ENCODE results near the gene NCKAP5. TPM values are rescaled to one million over a fixed set of nuclear protein-coding genes. Genes with fewer than 3 reads are reported as not detected.
"Not testable (repeated sequence)": the region's sequence is repeated elsewhere in the genome, so short reads cannot be mapped to it uniquely, and the experiment has no call there.

NCKAP5 gene
- total RNA-seq, 1 donor from 2014 or later, result not detected

DNA sequence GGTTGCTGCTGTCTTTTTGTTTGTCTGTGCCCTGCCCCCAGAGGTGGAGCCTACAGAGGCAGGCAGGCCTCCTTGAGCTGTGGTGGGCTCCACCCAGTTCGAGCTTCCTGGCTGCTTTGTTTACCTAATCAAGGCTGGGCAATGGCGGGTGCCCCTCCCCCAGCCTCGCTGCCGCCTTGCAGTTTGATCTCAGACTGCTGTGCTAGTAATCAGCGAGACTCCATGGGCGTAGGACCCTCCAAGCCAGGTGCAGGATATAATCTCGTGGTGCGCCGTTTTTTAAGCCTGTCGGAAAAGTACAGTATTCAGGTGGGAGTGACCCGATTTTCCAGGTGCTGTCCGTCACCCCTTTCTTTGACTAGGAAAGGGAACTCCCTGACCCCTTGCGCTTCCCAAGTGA lies 97.8 kb downstream of the NCKAP5 start:
- intact Hi-C loops (cut with micrococcal nuclease), result not testable (repeated sequence)

DNA sequence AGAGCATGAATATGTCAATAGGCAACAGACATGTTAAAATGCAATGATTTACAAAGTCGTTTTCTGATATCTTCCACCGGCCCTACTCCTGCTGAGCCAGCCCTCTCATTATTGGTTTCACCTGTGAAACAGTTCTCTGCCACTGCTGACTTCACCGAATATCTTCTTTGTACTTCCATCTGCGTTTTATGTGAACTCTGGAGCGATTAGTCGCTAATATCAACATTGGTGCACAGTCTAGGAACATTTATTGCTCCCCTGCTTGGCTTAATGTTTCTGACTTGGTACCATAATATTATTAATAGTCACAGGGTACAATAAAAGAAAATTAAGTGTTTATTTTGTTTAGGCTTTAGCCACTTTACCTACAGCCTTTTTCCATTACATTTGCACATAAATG lies 105.5 kb downstream of the NCKAP5 start:
- intact Hi-C loops (cut with micrococcal nuclease), result no loop called here

DNA sequence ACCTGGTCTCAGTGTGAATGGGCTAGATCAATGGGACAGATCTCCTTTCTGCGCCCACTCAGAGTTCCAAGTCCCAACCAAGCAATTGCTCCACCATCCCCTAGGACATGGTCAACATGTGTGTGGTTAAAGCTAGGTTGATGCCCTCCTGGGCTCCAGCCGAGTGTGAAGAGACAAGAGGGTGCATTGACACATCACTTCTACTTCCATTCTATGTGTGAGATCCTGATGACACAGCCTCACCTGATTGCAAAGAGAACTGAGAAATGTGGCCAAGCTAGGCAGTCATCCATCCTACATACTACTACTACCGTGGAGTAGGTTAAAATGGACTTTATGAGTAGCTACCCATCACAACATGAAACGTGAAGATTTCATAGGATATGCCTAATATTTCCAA lies 106.8 kb downstream of the NCKAP5 start:
- intact Hi-C loops (cut with micrococcal nuclease), result no loop called here

DNA sequence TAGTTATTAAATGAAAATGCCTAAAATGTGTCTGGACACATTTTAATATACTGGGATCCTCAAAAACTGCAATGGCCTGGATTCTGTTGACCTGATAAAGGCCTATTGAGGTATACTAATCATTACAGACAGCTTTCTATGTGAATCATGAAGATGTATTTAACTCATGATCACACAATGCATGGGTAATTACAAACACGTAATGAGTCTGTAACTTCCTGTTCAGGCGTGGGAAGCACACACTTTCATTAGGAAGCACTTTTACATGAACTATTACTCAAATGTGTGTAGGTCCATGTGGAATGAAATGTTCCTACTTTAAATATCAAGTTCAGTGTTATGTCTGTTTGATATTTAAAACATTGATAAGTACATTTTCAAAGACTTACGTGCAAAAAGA lies 108.7 kb downstream of the NCKAP5 start:
- intact Hi-C loops (cut with micrococcal nuclease), result no loop called here

DNA sequence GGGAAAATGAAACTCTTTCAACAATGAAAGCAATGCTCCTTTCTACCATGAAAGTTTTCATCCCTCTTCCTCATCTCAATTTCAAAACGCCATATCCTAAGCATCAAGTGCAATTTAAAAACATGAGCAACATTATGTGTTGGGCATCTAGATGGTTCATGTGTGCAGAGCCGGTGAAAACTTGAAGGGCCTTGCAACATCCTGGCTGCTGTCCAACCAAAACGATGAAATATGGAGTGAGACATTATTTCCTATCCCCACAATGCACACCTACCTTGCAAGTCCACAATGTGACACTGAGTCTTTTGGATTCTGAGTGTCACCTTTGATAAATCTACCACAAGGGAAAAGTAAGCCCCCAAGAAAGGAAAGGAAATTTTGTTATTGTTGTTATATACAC lies 110.0 kb downstream of the NCKAP5 start:
- intact Hi-C loops (cut with micrococcal nuclease), result no loop called here

DNA sequence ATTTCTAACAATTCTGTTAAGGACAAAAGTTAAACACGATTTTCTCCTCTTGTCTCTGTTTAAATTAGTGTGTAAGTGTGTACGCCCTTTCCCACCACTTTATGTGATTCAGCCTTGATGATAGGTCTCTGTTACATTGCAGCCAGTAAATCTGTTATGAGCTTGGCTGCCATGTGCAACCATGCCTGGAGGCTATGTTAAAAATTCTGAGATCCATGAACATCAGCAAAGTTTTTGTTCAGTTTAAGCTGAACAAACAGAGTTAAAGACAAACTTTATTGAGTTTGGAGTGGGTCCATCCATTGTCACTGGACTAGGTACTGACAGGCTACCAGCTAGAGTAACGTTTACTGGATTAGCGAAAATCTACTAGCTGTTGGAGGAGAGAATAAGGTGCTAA lies 110.4 kb downstream of the NCKAP5 start:
- intact Hi-C loops (cut with micrococcal nuclease), result no loop called here

DNA sequence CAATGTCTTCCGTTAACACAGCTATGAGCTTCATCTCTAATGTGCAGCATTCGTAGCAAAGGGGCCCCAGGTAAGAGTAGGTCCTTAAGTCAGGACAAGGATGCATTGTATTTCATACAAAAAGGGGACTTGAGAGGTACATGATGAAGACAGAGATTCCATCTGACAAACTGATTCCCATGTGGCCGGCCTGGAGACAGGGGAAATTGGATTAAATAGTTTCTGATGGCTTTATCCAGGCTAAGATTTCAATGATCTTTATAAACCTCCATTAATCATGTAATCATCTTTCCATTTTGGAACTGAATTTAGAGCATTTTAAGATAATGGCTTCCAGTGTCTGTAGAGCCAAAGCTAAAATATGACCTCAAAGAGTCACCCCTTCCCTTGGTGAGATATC lies 111.3 kb downstream of the NCKAP5 start:
- intact Hi-C loops (cut with micrococcal nuclease), result no loop called here

DNA sequence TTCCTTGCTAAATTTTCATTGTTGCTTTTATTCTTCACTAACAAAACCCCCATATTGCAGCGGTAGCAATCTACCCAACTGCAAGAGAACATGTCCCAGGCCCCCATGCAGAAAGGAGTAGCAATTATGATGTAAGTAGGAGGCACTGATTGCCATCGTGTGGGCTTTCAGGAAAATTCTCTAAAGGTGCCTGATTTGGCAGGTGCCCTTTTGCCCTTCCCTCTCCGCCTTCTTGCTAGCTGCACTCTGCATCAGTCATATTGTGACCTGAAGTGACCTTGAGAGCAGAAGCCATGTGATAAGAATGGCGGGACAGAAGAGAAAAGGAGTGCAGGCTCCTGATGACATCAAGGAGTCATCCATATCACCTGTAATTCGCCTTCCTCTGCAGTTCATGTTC lies 112.1 kb downstream of the NCKAP5 start:
- intact Hi-C loops (cut with micrococcal nuclease), result no loop called here

DNA sequence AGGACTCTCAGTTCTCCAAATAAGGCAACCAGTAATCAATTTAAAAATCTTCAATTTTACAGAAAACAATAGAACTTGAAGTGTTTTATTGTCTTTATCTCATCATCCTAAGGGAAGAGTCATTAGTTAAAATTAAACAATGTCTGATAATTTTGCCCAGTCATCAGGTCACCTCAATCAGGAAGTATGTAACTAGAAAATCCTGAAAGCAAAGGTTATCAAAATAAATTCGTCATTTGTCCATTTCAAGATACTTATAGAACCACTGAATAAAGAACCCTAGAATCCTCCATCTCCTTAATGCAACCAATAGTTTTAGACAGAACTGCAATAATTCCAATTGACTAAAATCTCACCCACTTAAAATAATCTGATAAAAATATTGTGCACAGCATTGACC lies 115.2 kb downstream of the NCKAP5 start:
- intact Hi-C loops (cut with micrococcal nuclease), result no loop called here

DNA sequence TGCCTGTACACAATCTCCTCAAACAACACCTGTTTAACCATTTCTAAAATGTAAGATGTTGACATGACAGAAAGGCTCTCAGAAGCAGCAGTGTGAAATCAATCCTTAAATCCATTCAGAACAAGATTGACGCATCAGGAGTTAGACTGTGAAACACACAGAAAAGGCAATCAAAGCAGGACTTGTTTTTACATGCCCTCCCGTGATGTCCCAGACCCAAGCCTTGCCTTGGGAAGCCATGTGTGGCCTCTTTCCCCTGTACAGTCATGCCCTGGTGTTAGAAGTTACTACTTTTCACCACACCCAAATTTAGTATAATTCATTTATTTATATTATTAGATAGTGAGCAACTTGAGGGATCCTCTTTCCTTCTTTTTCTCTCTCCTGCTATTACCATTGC lies 115.7 kb downstream of the NCKAP5 start:
- intact Hi-C loops (cut with micrococcal nuclease), result no loop called here

DNA sequence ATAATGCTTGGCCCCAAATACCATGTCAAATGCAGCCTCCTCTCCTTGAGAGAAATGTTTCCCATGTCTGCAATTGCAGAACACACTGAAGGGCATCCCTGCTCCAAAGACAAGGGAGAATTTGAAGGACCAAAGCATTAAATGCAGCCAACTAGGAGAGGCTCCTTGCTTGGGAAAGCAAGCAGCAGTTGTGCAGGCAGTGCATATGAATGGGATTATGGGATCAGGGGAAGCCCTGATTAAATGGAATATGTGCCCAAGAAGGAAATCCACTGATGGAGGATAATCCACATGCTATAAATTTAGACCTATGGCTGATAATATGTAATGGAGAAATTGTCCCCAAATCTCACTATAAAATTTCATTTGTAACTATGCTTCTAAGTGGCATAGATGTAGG lies 116.1 kb downstream of the NCKAP5 start:
- intact Hi-C loops (cut with micrococcal nuclease), result no loop called here

DNA sequence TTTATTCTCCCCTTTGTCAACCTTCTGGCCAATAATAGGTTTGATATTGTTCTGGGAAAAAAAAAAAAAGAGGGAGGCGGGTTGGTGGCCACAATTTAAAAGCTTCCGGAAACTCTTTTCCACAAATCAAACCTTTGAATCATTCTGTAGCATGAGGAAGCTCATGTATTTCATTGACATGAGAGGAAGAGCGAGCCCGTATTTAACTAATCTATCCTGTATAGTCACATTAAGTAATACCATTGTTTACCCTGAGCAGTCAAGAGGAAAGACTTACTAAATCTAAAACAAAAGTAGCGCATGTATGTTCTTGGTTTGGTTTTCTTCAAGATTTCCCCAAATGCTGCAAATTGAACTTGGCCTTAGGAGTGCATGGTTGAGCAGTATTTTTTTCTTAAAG lies 120.1 kb downstream of the NCKAP5 start:
- intact Hi-C loops (cut with micrococcal nuclease), result no loop called here

DNA sequence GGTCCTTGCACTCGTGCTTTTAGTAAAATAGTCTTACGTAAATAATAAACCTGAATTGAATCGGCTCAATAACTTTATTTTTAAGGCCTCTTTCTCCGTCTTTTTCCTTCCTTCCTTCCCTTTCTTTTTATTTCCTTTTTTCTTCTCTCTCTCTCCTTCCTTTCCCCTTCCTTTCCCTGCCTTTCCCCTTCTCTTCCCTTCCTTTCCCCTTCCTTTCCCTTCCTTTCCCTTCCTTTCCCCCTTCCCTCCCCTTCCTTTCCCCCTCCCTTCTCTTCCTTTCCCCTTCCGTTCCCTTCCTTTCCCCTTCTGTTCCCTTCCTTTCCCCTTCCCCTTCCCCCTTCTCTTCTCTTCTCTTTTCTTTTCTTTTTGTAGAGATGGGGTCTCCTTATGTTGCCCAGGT lies 121.0 kb downstream of the NCKAP5 start:
- intact Hi-C loops (cut with micrococcal nuclease), result no loop called here

DNA sequence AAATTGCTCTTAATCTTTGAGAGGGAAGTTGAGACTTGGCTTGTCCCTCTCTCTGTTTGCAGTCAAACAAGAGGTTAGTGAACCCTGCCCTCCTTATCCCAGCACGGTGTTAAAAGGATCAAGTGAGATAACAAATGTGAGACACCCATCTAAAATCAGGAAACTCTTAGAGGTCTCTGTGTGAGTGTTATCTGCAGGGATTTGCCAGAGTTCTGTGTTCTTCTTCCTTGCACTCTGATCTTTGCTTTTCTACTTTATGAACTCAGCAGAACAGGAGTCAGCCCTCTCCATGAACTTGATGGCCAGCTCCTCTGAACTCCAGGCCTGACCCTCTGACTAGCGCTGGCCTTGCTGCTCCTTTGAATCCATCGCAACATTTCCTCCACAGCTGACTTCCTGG lies 123.8 kb downstream of the NCKAP5 start:
- intact Hi-C loops (cut with micrococcal nuclease), result no loop called here

DNA sequence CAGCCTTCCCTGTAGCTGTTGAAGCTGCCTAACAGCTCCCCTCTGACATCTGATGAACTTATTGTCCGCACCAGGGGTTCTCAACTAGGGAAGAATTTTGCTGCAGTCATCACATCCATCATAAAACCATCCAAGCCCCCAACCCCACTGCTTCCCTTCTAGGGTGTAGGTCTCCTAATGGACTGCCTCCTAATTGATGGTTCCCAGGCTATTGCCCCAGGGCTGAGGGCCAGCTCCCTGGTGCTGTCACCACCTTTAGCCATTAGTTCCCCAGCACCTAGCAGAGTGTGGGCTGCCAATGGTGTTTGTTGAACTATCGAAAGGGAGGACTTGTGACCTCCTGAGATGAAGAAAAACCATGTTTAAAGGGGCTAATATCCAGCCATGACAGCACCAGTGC lies 125.9 kb downstream of the NCKAP5 start:
- intact Hi-C loops (cut with micrococcal nuclease), result no loop called here

DNA sequence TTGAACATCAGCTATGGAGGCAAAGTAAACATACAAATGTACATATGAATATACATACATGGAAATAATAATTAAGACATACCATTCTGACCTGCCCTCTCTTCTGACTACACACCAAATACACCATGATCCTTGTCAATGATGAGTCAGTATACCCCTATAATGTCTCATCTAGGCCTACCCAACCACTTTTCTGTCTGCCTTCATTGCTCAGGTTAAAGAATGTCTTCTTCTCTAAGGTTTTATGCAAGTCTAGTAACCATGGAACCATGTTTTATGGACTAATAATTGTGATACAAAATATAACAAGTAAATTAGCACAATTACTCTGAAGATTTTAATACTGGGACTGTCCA lies 128.7 kb downstream of the NCKAP5 start:
- intact Hi-C loops (cut with micrococcal nuclease), result no loop called here

DNA sequence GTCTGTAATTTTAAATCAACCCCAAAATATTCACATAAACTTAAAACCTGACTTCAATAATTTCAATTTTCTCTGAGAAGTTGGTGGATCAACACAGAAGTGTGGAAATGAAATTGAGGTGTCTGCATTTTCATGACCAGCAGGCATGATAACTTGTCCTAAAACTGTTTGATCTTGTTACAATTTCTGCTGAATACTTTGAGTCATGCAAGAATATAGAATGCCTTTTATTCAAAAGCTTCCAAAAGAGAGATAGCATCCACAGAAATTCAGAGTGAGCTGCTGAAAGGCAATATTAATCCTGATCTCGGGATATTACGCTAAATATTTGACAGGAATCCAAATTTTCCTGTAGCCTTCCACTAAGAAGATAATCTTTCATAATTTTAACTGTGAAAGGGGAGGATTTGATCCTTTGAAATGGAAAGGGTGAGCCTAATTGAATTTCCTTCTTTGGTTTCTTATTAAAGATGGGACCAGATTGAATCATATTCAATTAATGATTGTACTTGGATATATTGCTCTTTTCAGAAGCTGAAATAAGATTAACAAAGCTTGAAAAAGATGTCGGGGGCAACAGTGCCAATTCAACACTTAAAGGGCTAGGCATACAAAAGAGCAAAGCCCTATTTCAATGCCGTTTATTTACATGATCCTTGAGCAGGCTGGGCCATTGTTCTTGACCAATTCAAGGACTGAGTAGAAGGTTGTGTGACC lies 129.3 kb downstream of the NCKAP5 start:
- intact Hi-C loops (cut with micrococcal nuclease), result no loop called here

DNA sequence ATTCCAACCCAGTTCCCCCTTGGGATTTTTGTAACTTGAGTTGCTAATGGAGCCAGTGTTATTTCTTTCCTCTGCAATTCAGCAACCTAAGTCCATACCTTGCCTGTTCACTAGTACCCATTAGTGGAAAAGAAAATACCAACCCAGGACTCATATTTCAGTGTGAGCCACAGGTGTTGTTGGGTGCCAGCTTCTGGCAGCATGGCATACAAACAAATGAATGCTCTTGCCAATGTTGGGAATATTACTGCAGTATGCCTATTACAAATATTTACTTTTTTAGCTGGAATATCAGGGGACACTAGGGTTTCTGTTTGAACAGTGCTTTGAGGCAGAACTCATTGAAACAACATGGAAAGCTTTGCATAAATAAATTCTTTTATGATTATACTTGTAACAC lies 130.2 kb downstream of the NCKAP5 start:
- intact Hi-C loops (cut with micrococcal nuclease), result no loop called here

DNA sequence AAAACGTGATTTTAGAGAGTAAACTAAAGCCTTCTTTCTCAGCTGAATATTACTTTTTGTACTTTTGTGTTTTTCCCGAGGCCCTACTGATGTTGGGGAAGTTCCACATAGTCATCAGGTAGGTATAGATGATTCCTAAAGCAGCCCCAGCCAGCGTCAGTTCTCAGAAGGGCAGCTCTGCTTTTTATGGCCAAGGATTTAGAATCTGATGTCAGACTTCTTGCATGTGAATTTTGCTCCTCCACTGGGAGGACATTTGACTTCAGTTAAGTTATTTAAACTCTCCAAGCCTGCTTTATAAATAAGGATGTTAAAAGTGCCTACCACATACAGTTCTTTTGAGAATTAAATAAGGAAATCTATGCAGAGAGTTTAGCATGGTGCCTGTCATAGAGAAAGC lies 130.8 kb downstream of the NCKAP5 start:
- intact Hi-C loops (cut with micrococcal nuclease), result no loop called here

DNA sequence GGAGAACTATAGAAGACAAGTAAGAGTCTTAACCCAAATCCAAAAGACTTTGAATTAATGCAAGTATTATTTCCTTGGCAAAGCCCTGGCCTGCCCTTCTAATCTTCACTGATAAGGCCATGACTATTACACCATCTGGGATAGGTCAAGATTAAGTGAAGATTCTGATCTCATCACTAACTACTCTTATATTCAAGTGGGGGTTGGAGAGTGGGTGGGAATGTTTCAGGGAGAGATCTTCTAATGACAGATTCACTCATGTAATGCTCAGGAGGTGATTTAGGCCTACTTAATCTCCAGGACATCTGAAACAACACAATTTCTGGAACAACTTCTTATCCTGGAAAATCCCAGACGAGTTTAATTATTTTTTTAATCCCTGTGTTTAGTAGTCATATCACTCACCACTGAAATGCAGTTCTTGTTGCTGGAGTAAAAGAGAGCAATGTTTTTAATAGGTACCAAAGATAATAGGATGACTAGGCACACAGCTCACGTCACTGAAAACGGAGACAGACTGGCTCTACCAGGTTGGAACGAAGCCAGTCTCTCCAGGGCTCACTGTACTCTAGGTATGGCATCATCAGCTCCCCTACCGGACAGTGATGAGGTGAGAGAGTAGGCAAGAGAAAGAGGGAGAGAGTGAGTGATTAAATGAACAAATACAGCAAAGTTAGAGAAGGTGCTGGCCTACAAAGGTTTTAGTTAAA lies 133.1 kb downstream of the NCKAP5 start:
- intact Hi-C loops (cut with micrococcal nuclease), result no loop called here

DNA sequence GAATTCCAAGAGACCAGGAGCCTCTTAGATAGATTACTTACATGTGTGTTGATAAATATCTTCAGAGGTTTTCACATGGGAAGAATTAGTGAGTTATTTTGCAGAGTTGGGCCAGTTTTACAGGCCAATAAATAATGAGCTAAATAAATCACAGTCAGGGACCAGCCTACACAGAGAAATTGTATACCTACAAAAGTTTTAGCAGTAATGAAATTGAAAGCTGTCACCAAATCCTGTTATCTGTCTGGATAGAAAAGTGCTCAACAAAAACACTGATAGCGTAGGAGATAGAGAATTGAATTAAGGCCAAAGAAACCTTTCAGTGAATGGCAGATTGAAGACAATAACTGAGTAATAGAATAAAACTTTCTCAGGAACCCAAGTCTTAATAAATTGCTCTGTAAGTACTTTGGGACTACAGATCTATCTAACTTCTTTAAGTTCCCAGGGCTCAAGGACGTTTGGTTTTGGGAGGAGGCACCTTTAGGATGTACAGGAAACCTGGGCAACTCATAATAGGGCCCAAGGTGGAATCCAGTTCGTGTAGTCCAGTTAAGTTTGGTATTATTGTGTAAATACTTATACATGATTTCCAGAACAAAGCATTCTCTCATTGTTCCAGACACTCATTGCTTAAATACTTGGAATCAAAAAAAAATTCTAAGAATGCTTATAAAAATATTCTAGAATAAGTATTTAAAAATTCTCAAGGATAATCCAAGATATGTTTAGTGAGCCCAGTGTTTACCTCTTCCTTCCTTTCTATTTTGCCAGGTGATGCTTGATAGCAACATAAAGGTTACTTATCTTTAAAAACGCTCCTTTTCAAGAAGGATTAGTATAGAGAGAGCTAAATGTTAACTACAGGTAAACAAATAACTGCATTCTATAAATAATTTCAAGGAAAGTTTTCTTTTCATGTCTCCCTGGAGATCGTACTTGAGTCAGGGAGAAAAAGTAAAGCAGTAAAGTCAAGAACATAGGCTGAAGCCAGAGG lies 134.5 kb downstream of the NCKAP5 start:
- intact Hi-C loops (cut with micrococcal nuclease), result no loop called here

DNA sequence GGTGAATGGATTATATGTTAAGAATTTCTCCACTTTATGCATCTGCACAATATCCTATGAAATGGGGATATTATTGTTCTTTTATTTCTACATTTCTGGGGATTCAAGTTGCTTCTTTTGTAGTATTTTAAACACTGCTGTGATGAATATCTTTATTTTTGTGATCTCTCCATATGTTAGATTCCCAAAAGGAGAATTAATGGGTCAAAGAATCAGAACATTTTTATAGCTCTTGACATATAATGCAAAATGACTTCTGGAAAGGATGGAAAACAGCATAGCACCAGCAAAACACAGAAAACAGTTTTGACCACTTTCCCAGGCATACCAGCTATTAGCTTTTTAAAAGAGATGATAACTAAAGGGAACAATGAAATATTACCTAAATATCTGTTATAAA lies 135.5 kb downstream of the NCKAP5 start:
- intact Hi-C loops (cut with micrococcal nuclease), result no loop called here

Data from T-helper 1 cell treated with Interleukin-12 subunit alpha and Interleukin-12 subunit beta and Interleukin-4 antibody, amounts not matched to agents 30 ng/mL and 1 ng/mL, for 36 hours (primary cell).